H1 (cell line): ENCODE results near the gene HS6ST3. TPM values are rescaled to one million over a fixed set of nuclear protein-coding genes. Genes with fewer than 3 reads are reported as not detected.

Experiments
- CTCF ChIA-PET: fragments of 300-600 bp; sonication (Branson Sonifier 250); formaldehyde crosslinking; loops from one replicate; lab custom pipeline; 2021; ENCODE audit not compliant: partially characterized antibody; lab: Charles Lee
- POLR2A ChIA-PET: fragments of 300-600 bp; sonication (Branson Sonifier 250); formaldehyde crosslinking; loops from one replicate; lab custom pipeline; 2021; ENCODE audit warnings: inconsistent platforms; ENCODE audit not compliant: partially characterized antibody; lab: Charles Lee
- DNase-seq, 2 experiments: peaks; one replicate each; pipeline versions ENCODE4 v3.0.0 to v3.0.0-alpha.2; 2010 to 2022; ENCODE audit warnings: low spot score in 2 of 2, low read depth in 1 of 2, mixed read lengths in 1 of 2
- FAIRE-seq: peaks from 2 replicates; lab custom pipeline; 2011; peaks lifted over from hg19 to GRCh38; lab: Jason Lieb, UNC
- H2AFZ ChIP-seq: 2 replicates; pipeline ENCODE4 v1.8.1; 2012; ENCODE audit warnings: low read length, inconsistent platforms
- H2AK5ac ChIP-seq: 2 replicates; pipeline ENCODE4 v1.6.1; 2013; ENCODE audit warnings: low read depth, low read length
- H2BK120ac ChIP-seq: replicated peaks from 2 replicates; pipeline ENCODE3; 2013; ENCODE audit warnings: low read depth, low read length, inconsistent platforms
- H2BK12ac ChIP-seq: 2 replicates; pipeline ENCODE4 v1.6.1; 2013; ENCODE audit warnings: low read depth, low read length
- H2BK15ac ChIP-seq: 2 replicates; pipeline ENCODE4 v1.6.1; 2013; ENCODE audit warnings: low read length
- H2BK20ac ChIP-seq: 2 replicates; pipeline ENCODE4 v1.6.1; 2013; ENCODE audit warnings: low read length
- H2BK5ac ChIP-seq: 2 replicates; pipeline ENCODE4 v1.6.1; 2013; ENCODE audit warnings: low read depth, low read length
- H3K14ac ChIP-seq: 2 replicates; pipeline ENCODE4 v1.6.1; 2013; ENCODE audit warnings: inconsistent platforms; ENCODE audit not compliant: insufficient read length
- H3K18ac ChIP-seq: 2 replicates; pipeline ENCODE4 v1.6.1; 2013; ENCODE audit warnings: low read length; ENCODE audit errors: extremely low read depth
- H3K23ac ChIP-seq: 2 replicates; pipeline ENCODE4 v1.6.1; 2013; ENCODE audit warnings: inconsistent platforms; ENCODE audit not compliant: insufficient read length
- H3K23me2 ChIP-seq: 2 replicates; pipeline ENCODE4 v1.6.1; 2013; ENCODE audit warnings: low read depth, low read length
- H3K27ac ChIP-seq: 2 replicates; pipeline ENCODE4 v1.6.1; 2011; ENCODE audit warnings: low read depth, low read length, inconsistent platforms
- H3K27me3 ChIP-seq, 4 experiments: replicated peaks in 1 of 4; 1 replicate in 1 of 4; 2 replicates in 3 of 4; pipeline versions ENCODE4 v1.6.1 to v1.8.1; 2011 to 2013; ENCODE audit warnings: low read length in 3 of 4, mild to moderate bottlenecking in 3 of 4, inconsistent platforms in 2 of 4, mixed read lengths in 2 of 4, moderate library complexity in 1 of 4; ENCODE audit not compliant: control insufficient read depth in 3 of 4, insufficient read depth in 3 of 4; ENCODE audit errors: extremely low read depth in 1 of 4
- H3K36me3 ChIP-seq, 4 experiments: 2 replicates each; pipeline versions ENCODE4 v1.6.1 to v1.8.1; 2011 to 2013; ENCODE audit warnings: mild to moderate bottlenecking in 4 of 4, low read length in 3 of 4, moderate library complexity in 2 of 4, control low read depth in 1 of 4, inconsistent platforms in 1 of 4; ENCODE audit not compliant: insufficient read depth in 4 of 4, control insufficient read depth in 2 of 4
- H3K4ac ChIP-seq: replicated peaks from 2 replicates; pipeline ENCODE3; 2013; ENCODE audit warnings: low read length, low read depth, mixed read lengths, inconsistent platforms; ENCODE audit not compliant: insufficient read length
- H3K4me1 ChIP-seq, 4 experiments: replicated peaks in 1 of 4; 1 replicate in 1 of 4; 2 replicates in 3 of 4; pipeline versions ENCODE4 v1.6.1 to v1.8.1; 2011 to 2013; ENCODE audit warnings: low read length in 3 of 4, inconsistent platforms in 2 of 4, mixed read lengths in 1 of 4; ENCODE audit not compliant: insufficient read depth in 4 of 4, control insufficient read depth in 3 of 4
- H3K4me2 ChIP-seq, 2 experiments: 2 replicates each; pipeline versions ENCODE4 v1.6.1 to v1.8.1; 2011 to 2013; ENCODE audit warnings: low read depth in 2 of 2, low read length in 2 of 2, control low read depth in 1 of 2, inconsistent platforms in 1 of 2, mild to moderate bottlenecking in 1 of 2; ENCODE audit not compliant: insufficient read depth in 1 of 2
- H3K4me3 ChIP-seq, 4 experiments: fragments of 200-600, 300-600 bp in 1 of 4; sonication (generic), shearing (Covaris generic), sonication (Bioruptor Twin) in 1 of 4; 2 replicates each; pipeline versions ENCODE4 v1.5.1 to v1.8.1; 2011 to 2016; ENCODE audit warnings: low read length in 4 of 4, low read depth in 3 of 4, control low read depth in 2 of 4, inconsistent platforms in 2 of 4, mild to moderate bottlenecking in 2 of 4, mixed read lengths in 1 of 4, moderate library complexity in 1 of 4; ENCODE audit not compliant: insufficient read depth in 2 of 4; ENCODE audit errors: extremely low read depth in 1 of 4
- H3K56ac ChIP-seq: replicated peaks from 2 replicates; pipeline ENCODE3; 2013; ENCODE audit warnings: low read depth, mild to moderate bottlenecking, mixed read lengths, low read length, inconsistent platforms; ENCODE audit not compliant: insufficient read length
- H3K79me1 ChIP-seq: 2 replicates; pipeline ENCODE4 v1.6.1; 2013; ENCODE audit warnings: low read depth, low read length, control low read depth
- H3K79me2 ChIP-seq, 2 experiments: 2 replicates each; pipeline versions ENCODE4 v1.6.1 to v1.8.1; 2012 to 2013; ENCODE audit warnings: low read length in 2 of 2, mild to moderate bottlenecking in 2 of 2, inconsistent platforms in 1 of 2; ENCODE audit not compliant: insufficient read depth in 2 of 2, control insufficient read depth in 1 of 2
- H3K9ac ChIP-seq, 4 experiments: replicated peaks in 1 of 4; 1 replicate in 1 of 4; 2 replicates in 3 of 4; pipeline versions ENCODE4 v1.6.1 to v1.8.1; 2011 to 2013; ENCODE audit warnings: low read depth in 3 of 4, low read length in 3 of 4, control low read depth in 2 of 4, mild to moderate bottlenecking in 2 of 4, moderate library complexity in 2 of 4, inconsistent platforms in 1 of 4; ENCODE audit errors: extremely low read depth in 1 of 4
- H3K9me3 ChIP-seq, 2 experiments: 2 replicates each; pipeline versions ENCODE4 v1.6.1 to v1.8.1; 2012 to 2013; ENCODE audit warnings: mild to moderate bottlenecking in 2 of 2, moderate library complexity in 2 of 2, control low read depth in 1 of 2, inconsistent platforms in 1 of 2, low read depth in 1 of 2, low read length in 1 of 2, mixed read lengths in 1 of 2; ENCODE audit not compliant: insufficient read depth in 2 of 2
- H4K20me1 ChIP-seq, 2 experiments: replicated peaks in 1 of 2; 2 replicates each; pipeline versions ENCODE3 to v1.8.1; 2011 to 2013; ENCODE audit warnings: inconsistent platforms in 2 of 2, low read length in 2 of 2, mild to moderate bottlenecking in 1 of 2; ENCODE audit not compliant: insufficient read depth in 2 of 2, control insufficient read depth in 1 of 2
- H4K5ac ChIP-seq: 2 replicates; pipeline ENCODE4 v1.6.1; 2013; ENCODE audit warnings: low read length, low read depth, mixed read lengths, inconsistent platforms; ENCODE audit not compliant: insufficient read length
- H4K8ac ChIP-seq: 2 replicates; pipeline ENCODE4 v1.8.0; 2013; ENCODE audit warnings: mild to moderate bottlenecking, moderate library complexity, low read length, inconsistent platforms; ENCODE audit not compliant: insufficient read depth; ENCODE audit errors: extremely low read depth
- H4K91ac ChIP-seq: replicated peaks from 2 replicates; pipeline ENCODE3; 2013; ENCODE audit warnings: low read length, mixed read lengths, inconsistent platforms; ENCODE audit not compliant: insufficient read length
- ATF3 ChIP-seq: IDR thresholded peaks from 2 replicates; pipeline ENCODE4 v1.6.1; 2011; ENCODE audit warnings: low read depth, mild to moderate bottlenecking, low read length; ENCODE audit not compliant: insufficient read depth
- CBX5 ChIP-seq: fragments of 300-800, 300-1000 bp; sonication (generic); IDR thresholded peaks from 2 replicates; pipeline ENCODE4 v1.7.1; 2016; ENCODE audit warnings: antibody characterized with exemption, low read length, low read depth
- CREB1 ChIP-seq: IDR thresholded peaks from 2 replicates; pipeline ENCODE4 v1.6.1; 2012; ENCODE audit warnings: inconsistent platforms
- E2F6 ChIP-seq: IDR thresholded peaks from 2 replicates; pipeline ENCODE4 v1.6.1; 2012; ENCODE audit warnings: inconsistent platforms
- FOSL1 ChIP-seq: IDR thresholded peaks from 2 replicates; pipeline ENCODE4 v1.6.1; 2011; ENCODE audit warnings: mild to moderate bottlenecking, low read depth, low read length, moderate library complexity; ENCODE audit not compliant: insufficient read depth
- JUND ChIP-seq: IDR thresholded peaks from 2 replicates; pipeline ENCODE4 v1.6.1; 2011; ENCODE audit warnings: mild to moderate bottlenecking, improper control_type of control experiment, low read length
- NRF1 ChIP-seq: IDR thresholded peaks from 2 replicates; pipeline ENCODE4 v1.6.1; 2011; ENCODE audit warnings: mild to moderate bottlenecking, low read depth, low read length, improper control_type of control experiment
- POU5F1 ChIP-seq: IDR thresholded peaks from 2 replicates; pipeline ENCODE4 v1.6.1; 2011; ENCODE audit warnings: low read depth, mild to moderate bottlenecking, low read length, moderate library complexity
- RNF2 ChIP-seq: fragments of 200-900, 300-1000 bp; sonication (generic); IDR thresholded peaks from 2 replicates; pipeline ENCODE4 v1.7.1; 2016; ENCODE audit warnings: borderline replicate concordance, low read depth, mild to moderate bottlenecking, antibody characterized with exemption, low read length; ENCODE audit not compliant: poor library complexity, severe bottlenecking; ENCODE audit errors: missing control alignments
- SP1 ChIP-seq: IDR thresholded peaks from 2 replicates; pipeline ENCODE4 v1.6.1; 2011; ENCODE audit warnings: low read depth, low read length
- YY1 ChIP-seq: IDR thresholded peaks from 2 replicates; pipeline ENCODE4 v1.6.1; 2011; ENCODE audit warnings: low read depth, mild to moderate bottlenecking, low read length
- WGBS, 2 experiments: shearing (Covaris generic) in 1 of 2; methylation state at CpG; one replicate each; pipeline versions ENCODE4 v1.1.6 to v1.1.7; 2013 to 2015; ENCODE audit warnings: low lambda C conversion rate in 2 of 2, mixed read lengths in 2 of 2, inconsistent platforms in 1 of 2, low coverage in 1 of 2, missing lambda C conversion rate in 1 of 2; ENCODE audit not compliant: insufficient replicate concordance in 2 of 2, insufficient coverage in 1 of 2, insufficient read length in 1 of 2; ENCODE audit errors: extremely low coverage in 1 of 2, missing lambda C conversion rate in 1 of 2; 5-methylcytosine and 5-hydroxymethylcytosine counted together
- polyA plus RNA-seq, 7 experiments: library from polyadenylated mRNA; depleted of rRNA in 3 of 7; stranded (reverse) in 5 of 7; unstranded in 2 of 7; fragments of >200 nt in 5 of 7; fragments of 200-250 nt in 2 of 7; gene quantifications; 1 replicate in 5 of 7; 2 replicates in 1 of 7; 4 replicates in 1 of 7; pipeline versions ENCODE4 v1.2.1 to v1.2.3, GENCODE V29; 2011 to 2013; ENCODE audit warnings: missing spikeins in 2 of 7, mixed read lengths in 2 of 7
- total RNA-seq: library from RNA; stranded (reverse); fragmentation: NEBNext Ultra II Directional; extraction: Animal tissue kit (Norgen Biotek cat#: 25700); gene quantifications from 2 replicates; pipeline ENCODE4 v1.2.1, GENCODE V29; 2021

HS6ST3 gene
- total and polyA plus RNA-seq, 2 of the 8 experiments (the other 6 are each of a cell fraction or from before 2014, with no cell fraction given) = 0.45 to 1.2 TPM

GRCh38 chr13:96454466-96454865 lies 364.6 kb downstream of the HS6ST3 start:
- H3K4ac ChIP-seq = no peak overlapping the region
- H3K18ac ChIP-seq = no peak overlapping the region
- no peak overlapping the region for H3K14ac ChIP-seq
- no peak for FAIRE-seq
- no peak overlapping the region for H3K4me2 ChIP-seq
- TF ChIP-seq FOSL1 (no peak), RNF2 (no peak), ATF3 (no peak), E2F6 (no peak), NRF1 (no peak), YY1 (no peak), CREB1 (no peak), CBX5 (no peak), JUND (no peak), POU5F1 (no peak), SP1 (no peak)
- H3K4me3 ChIP-seq = no peak overlapping the region
- H2BK12ac ChIP-seq = no peak overlapping the region
- no peak overlapping the region for H2BK15ac ChIP-seq
- ChIA-PET POLR2A (no interaction called here), CTCF (no interaction called here)
- no peaks in the 10 kb centered on the region for H3K79me1 ChIP-seq
- H2AK5ac ChIP-seq = no peak overlapping the region
- WGBS, 2 experiments = 33% methylated on average over 2 of the region's 2 CpGs; no CpG with 5 or more reads in 1 of the 2 experiments
- no peak overlapping the region for H3K9ac ChIP-seq
- H3K27me3 ChIP-seq = no peaks in the 10 kb centered on the region
- H4K5ac ChIP-seq = no peak overlapping the region
- no peaks in the 10 kb centered on the region for H3K36me3 ChIP-seq
- H3K56ac ChIP-seq = no peak overlapping the region
- no peaks in the 10 kb centered on the region for H3K9me3 ChIP-seq
- peaks cover 0 to 7% (median 0%) of the 10 kb centered on the region in 4 experiments; a peak in 1 of 7 replicates for H3K4me1 ChIP-seq
- no peak overlapping the region for H3K23ac ChIP-seq
- no peaks in the 10 kb centered on the region for H3K79me2 ChIP-seq
- no peak overlapping the region for H2BK5ac ChIP-seq
- H2AFZ ChIP-seq = no peak overlapping the region
- H2BK120ac ChIP-seq = no peak overlapping the region
- H4K91ac ChIP-seq = no peak overlapping the region
- H2BK20ac ChIP-seq = no peak overlapping the region
- H4K20me1 ChIP-seq = no peaks in the 10 kb centered on the region
- no peaks in the 10 kb centered on the region for H3K23me2 ChIP-seq
- no peak overlapping the region for H4K8ac ChIP-seq
- no peak overlapping the region for H3K27ac ChIP-seq
- DNase-seq = no peak
